Brain pericyte (primary cell): ENCODE data around the gene DRD4.

Source experiments
- DNase-seq: peaks from one replicate; pipeline ENCODE4 v3.0.0-alpha.2; 2012; ENCODE audit warnings: low read depth, low spot score

Gene DRD4

DNA sequence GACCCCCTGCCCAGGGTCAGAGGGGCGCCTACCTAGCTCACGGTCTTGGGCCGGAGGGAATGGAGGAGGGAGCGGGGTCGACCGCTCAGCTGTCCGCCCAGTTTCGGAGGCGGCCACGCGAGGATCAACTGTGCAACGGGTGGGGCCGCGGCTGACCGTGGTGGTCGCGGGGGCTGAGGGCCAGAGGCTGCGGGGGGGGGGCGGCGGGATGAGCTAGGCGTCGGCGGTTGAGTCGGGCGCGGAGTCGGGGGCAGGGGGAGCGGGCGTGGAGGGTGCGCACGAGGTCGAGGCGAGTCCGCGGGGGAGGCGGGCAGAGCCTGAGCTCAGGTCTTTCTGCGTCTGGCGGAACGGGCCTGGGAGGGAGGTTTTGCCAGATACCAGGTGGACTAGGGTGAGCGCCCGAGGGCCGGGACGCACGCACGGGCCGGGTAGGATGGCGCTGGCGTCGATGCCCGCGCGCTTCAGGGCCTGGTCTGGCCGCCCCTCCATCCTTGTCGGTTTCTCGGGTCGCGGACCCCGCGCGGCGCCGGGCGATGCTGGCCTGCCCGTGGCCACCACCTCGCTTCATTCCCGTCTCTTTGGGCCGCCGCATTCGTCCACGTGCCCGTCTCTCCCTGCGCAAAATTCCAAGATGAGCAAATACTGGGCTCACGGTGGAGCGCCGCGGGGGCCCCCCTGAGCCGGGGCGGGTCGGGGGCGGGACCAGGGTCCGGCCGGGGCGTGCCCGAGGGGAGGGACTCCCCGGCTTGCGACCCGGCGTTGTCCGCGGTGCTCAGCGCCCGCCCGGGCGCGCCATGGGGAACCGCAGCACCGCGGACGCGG lies at the start of gene DRD4:
Gene DRD4, plus strand, starts transcription at position 759 of the 822 bp plus-strand sequence. Its CDS starts 36 bp downstream, at position 795.
- no peak for DNase-seq

DNA sequence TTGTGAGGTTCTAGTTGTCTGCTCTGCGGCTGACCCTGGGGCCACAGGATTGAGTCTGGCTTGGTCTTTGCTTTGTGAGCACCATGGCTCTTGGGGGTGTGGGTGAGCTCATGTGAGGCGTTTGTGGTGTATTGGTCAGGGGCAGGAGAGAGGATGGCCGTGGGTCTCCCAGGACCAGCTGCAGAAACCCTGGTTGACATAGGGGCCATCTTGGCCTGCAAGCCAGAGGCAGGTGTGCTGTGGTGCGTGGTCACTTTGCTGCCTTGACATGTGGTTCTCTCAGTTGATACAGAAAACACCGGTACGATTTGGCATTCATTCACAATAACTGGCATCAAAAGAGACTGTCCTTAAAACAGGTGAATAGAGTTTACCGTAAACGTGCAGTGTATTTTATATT lies 49.5 kb upstream of the DRD4 start:
- DNase-seq: no peak

DNA sequence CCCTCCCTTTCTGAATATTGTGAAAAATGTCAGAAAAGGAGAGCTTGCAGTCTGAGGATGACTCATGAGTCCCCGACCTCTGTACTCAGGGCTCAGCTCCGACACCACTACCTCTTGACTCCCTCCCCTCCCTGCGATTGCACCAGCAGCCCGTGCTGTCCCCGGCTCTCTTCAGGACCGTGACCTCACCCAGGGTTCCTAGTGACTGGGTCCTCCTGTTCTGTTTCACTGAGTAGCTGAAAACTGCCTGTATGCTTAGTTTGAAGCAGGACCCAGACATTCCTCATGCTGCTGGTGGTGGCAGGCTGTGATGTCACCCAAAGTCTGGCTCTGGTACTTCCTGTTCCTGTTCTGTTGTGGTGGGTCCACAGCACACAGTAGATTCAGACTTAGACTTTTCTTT lies 49.1 kb upstream of the DRD4 start:
- DNase-seq: no peak

DNA sequence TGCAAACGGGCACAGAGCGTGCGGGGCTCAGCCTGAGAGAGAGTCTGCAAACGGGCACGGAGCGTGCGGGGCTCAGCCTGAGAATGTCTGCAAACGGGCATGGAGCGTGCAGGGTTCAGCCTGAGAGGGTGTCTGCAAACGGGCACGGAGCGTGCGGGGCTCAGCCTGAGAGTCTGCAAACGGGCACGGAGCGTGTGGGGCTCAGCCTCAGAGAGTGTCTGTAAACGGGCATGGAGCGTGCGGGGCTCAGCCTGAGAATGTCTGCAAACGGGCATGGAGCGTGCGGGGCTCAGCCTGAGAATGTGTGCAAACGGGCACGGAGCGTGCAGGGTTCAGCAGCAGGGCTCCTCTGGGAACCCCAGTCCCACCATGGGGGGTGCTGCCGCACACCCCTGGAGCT lies 47.3 kb upstream of the DRD4 start:
- no peak for DNase-seq

DNA sequence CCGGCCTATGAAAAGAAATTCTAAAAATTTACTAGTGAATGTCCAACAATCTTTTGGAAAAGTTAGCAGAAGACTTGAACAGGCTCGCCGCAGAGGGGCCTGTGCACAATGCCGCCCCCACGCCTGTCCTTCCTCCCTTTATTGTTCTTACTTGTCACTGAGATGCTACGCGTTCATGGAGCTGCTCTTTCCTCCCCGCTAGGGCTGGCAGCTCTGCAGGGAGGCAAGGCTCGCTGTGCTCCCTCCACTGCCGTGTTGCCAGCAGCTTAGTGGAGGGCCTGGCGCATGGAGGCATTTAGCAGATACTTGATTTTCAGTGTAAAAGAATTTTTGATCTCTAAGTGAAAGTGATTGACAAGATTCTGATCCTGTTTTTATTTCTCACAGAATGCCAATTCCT lies 46.1 kb upstream of the DRD4 start:
- DNase-seq: no peak

DNA sequence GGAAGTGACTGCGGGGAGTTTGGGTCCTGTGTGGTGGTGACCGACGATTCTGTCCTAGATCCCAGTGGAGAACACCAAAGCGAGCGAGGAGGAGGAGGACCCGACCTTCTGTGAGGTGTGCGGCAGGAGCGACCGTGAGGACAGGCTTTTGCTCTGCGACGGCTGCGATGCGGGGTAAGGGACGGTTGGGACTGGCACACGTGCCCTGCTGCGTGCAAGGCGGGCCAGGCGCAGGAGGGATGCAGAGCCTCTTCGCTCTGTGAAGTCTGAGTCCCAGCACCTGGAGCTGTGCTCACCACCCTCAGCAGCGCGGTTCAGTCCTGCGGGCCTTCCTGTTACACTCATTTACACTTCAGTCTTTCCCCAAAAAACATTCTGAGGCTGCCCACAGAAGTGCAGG lies 44.6 kb upstream of the DRD4 start:
- DNase-seq: no peak

DNA sequence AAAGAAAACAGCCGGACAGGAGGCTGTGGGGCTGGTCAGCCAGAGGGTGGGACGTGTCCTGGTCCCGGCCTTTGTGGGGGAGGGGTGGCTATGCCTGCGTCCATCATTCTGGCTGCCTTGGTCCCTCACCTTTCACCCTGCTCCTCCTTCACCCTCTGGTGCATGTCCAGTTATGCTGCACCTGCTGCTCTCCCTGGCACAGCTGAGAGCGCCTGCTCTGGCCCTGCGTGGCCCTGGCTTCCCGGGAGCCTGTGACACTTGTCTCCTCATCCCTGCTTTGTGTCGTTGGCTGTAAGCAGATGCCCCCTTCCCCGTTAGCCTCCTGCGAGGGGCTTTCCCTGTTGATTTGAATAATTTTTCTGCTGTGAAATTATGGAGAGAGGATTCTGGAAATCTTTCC lies 44.2 kb upstream of the DRD4 start:
- no peak for DNase-seq

DNA sequence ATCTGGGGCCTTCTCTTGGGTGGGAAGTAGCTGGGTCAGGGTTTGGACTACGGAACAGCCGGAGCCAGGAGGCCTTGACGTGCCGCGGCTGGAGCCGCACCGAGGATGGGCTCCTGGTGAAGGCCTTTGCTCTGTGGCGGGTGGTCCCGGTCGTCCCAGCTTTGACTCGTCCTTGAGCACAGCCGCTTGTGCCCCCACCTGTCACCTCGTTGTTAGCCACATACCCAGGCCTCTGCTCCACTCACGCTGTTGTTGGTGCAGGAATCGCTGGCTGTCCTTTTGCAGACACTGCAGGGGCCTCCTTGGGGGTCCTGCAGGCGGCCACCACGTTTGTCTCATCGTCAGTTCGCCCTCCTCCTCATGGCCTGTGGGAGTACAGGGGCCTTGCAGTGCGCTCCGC lies 43.7 kb upstream of the DRD4 start:
- DNase-seq: no peak

DNA sequence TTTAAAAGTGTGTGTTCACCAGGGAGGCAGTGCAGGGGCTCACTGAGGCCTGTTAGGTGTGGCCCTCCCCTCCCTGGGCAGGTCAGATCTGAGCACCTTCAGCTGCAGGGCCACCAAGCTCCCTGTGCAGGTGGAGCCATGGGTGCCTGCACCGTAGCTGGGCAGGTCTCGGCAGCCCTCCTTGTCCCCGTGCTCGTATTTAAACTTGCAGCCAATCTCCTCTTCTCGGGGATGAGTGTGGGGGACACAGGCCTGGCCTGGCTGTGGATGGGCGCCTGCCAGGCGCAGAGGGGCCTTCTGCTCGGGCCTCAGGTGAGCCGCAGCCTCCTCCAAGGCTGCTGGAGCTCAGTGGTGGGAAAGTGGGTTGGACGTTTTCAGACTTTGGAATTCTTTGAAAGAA lies 41.7 kb upstream of the DRD4 start:
- no peak for DNase-seq

DNA sequence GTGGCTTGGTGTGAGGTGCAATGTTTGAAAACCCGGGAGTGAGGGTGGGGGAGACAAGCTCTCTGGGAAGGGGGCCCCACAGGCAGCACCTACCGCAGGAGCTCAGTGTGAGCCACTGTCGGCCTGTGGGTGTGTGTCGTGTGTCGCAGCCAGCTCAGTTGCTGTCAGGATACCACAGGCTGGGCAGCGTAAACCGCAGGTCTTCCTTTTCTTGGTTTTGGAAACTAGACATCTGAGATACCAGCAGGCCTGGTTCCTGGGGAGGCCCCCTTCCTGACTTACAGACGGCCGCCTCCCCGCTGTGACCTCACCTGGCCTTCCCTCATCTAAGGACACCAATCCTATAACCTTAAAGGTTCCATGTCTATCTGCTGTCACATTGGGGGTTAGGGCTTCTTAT lies 40.7 kb upstream of the DRD4 start:
- no peak for DNase-seq

DNA sequence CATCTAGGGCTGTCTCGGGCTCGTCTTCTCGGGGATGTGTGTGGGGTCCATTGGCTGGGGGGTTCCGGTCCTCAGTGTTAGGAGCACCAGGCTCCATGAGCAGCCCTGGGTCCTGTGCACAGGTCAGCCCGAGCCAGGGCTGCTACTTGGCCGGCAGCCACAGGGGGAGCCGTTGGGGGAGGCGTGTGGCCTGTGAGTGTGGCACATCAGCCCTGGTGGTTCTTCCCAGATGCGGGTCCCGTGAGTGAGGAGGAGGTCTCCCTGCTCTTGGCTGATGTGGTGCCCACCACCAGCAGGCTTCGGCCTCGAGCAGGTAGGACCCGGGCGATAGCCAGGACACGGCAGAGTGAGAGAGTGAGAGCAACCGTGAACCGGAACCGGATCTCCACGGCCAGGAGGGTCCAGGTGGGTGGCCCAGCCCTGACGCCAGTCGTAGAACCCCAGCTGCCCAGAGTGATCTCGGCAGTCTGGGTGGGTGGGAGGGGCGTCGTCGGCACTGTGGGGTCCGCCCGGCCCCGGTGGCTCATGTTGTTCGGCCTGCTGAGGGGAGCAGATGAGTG lies 39.8 kb upstream of the DRD4 start:
- no peak for DNase-seq

DNA sequence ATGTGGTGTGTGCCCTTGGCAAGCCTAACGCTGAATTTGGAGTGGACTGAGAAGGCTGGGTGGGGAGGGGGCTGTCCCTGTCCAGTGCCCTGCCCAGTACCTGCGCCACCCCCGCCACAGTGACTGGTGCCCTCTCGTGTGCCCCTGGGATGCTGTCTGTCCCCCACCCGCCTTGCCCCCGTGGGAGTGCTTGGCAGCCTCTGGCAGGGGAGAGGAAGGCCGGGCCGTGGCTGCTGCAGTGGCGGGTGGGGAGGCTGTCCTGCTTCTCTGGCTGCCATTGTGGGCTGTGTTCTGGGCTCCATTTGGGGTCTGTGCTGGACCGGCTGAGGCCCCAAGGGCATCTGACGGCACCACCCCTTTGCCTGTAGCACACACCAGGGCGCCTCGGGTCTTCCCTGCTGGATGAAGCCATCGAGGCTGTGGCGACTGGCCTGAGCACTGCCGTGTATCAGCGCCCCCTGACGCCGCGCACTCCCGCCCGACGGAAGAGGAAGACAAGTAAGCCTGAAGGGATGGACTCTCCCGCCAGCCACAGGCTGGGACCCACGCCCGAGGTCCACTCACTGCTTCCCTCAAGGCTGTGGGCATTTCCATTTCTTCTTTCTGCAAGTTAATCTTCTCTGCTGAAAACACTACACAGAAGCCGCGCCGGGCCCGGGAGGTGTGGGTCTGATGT lies 38.9 kb upstream of the DRD4 start:
- no peak for DNase-seq

DNA sequence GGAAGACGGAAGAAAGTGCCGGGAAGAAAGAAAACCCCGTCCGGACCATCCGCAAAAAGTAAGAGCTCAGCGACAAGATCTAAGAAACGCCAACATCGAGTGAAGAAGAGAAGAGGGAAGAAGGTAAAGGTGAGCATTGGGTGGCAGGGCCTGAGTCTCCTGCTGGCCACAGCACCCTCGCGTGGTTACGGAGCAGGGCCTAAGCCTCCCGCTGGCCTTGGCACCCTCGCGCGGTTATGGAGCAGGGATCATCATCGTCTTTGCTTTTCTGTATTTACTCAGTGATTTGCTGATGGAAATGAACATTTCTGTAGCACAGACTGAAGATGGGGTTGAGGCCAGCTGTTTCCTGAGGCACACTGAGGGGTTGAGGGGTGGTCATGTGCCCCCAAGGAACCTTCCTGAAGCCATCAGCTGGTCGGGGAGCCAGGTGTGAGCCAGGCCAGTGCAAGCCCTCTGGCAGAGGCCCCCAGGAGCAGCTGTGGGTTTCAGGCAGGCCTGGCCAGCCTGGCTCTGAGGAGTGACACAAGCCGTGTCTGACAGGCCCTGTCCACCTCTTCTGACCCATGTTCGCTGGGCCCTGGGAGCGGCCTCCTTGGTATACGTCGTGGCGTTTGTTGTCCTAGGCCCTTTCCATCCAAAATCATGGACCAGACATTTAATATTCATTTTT lies 35.4 kb upstream of the DRD4 start:
- DNase-seq: no peak

DNA sequence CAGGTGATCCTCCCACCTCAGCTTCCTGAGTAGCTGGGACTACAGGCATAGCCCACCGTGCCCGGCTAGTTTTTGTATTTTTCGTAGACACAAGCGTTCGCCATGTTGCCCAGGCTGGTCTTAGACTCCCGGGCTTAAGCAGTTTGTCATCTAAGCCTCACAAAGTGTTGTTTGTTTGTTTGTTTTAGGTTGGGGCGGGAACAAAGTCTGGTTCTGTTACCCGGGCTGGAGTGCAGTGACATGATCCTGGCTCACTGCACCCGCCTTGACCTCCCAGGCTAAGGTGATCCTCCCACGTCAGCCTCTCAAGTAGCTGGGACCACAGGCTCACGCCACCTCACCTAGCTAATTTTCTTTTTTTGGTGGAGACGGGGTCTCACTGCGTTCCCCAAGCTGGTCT lies 33.9 kb upstream of the DRD4 start:
- DNase-seq: no peak

DNA sequence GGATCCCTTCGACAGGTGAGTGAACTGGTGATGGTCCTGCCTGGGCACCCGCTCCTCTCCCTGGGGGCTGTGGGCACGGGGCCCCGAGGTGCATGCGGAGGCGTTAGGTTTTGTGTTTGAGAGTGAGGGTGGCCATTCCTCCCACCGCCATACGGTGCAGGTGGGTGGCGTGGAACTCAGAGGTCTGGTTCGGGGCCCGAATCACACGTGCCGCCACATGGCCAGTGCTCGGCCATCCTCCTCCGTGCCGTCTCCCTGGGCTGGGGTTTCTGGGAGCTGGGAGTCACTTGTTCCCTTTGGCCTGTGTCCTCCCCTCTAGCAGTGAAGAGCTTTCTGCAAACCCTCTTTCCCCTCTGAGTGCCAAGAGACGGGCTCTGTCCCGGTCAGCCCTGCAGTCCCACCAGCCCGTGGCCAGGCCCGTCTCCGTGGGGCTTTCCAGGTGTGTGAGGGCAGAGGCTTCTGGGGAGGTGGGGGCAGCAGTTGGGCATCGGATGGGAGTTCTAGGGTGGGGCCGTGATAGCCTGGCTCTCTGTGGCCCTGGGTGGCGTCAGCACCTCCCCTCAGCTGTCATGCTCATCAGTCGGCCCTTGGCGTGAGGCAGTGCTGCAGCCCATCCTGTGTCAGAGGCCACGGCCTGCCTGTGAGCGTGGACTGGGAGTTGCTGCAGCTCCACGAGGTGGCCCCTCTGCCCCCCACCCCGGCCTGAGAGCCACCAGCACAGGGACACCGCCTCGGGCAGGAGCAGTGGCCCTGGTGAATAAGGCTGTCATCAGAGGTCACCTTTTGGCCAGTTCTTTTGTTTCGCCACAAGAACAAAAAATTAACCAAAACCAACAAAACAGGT lies 31.6 kb upstream of the DRD4 start:
- DNase-seq: no peak

DNA sequence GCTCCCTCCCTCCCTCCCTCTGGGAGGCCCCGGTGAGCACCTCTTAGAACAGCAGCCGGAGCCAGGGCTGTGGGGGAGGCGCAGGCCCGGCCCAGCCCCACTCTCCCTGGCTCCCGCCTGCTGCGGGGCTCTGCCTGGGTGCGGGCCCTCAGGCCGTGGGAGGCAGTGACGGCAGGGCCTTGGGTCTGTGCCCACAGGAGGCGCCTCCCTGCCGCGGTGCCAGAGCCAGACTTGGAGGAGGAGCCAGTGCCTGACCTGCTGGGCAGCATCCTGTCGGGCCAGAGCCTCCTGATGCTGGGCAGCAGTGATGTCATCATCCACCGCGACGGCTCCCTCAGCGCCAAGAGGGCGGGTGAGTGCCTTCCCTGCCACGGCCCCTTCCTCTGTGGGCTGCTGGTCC lies 30.8 kb upstream of the DRD4 start:
- peak; percentile 72 for DNase-seq

DNA sequence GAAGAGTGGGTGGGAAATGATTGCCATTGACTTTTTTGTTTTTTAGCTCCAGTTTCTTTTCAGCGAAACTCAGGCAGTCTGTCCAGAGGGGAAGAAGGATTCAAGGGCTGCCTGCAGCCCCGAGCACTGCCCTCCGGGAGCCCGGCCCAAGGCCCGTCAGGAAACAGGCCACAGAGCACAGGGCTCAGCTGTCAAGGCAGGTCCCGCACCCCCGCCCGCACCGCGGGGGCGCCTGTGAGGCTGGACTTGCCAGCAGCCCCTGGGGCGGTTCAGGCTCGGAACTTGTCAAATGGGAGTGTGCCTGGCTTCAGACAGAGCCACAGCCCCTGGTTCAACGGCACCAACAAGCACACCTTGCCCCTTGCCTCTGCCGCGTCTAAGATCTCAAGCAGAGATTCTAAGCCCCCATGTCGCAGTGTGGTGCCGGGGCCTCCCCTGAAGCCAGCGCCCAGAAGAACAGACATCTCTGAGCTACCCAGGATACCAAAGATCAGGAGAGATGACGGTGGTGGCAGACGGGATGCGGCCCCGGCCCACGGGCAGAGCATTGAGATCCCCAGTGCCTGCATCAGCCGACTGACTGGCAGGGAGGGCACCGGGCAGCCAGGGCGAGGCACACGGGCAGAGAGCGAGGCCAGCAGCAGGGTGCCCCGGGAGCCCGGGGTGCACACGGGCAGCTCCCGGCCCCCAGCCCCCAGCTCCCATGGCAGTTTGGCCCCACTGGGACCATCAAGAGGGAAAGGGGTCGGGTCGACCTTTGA lies 29.9 kb upstream of the DRD4 start:
- no peak for DNase-seq

DNA sequence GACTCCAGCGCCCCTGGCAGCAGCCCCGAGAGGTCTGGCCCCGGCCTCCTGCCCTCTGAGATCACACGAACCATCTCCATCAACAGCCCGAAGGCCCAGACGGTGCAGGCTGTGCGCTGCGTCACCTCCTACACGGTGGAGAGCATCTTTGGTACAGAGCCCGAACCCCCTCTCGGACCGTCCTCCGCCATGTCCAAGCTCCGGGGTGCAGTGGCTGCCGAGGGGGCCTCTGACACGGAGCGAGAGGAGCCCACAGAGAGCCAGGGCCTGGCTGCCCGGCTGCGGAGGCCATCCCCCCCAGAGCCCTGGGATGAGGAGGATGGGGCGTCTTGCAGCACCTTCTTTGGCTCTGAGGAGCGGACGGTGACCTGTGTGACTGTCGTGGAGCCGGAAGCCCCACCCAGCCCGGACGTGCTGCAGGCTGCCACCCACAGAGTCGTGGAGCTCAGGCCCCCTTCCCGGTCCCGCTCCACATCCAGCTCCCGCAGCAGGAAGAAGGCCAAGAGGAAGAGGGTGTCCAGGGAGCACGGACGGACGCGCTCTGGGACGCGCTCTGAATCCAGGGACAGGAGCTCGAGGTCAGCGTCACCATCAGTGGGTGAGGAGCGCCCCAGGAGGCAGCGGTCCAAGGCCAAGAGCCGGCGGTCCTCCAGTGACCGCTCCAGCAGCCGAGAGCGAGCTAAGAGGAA lies 29.0 kb upstream of the DRD4 start:
- DNase-seq: no peak

DNA sequence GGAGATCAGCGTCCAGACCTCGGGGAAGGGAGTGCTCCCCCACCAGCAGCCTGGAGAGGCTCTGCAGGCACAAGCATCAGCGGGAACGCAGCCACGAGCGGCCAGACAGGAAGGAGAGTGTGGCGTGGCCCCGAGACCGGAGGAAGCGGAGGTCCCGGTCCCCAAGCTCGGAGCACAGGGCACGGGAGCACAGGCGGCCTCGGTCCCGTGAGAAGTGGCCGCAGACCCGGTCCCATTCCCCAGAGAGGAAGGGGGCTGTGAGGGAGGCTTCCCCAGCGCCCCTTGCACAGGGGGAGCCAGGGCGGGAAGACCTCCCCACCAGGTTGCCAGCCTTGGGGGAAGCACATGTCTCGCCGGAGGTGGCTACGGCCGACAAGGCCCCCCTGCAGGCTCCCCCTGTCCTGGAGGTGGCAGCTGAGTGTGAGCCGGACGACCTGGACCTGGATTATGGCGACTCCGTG lies 28.2 kb upstream of the DRD4 start:
- DNase-seq: no peak

DNA sequence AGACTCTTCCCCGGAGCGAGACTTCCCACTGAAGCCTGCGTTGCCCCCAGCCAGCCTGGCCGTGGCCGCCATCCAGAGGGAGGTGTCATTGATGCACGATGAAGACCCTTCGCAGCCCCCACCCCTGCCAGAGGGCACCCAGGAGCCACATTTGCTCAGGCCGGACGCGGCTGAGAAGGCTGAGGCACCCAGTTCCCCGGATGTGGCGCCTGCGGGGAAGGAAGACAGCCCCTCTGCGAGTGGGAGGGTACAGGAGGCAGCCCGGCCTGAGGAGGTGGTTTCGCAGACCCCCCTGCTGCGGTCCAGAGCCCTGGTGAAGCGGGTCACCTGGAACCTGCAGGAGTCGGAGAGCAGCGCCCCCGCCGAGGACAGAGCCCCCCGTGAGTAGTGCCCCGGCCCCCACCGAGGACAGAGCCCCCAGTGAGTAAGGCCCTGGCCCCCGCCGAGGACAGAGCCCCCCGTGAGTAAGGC lies 27.7 kb upstream of the DRD4 start:
- DNase-seq: no peak
